HEK293T (cell line): ENCODE measurements around the gene LEFTY1.

Source experiments
- CTCF ChIA-PET: fragments of 350-600 bp; formaldehyde crosslinking; extraction: SDS; loops from one replicate; lab custom pipeline; 2021; ENCODE audit warnings: antibody characterized with exemption, inconsistent platforms; lab: Yijun Ruan, JAX
- POLR2A ChIA-PET: fragments of 350-600 bp; formaldehyde crosslinking; extraction: SDS; loops from one replicate; lab custom pipeline; 2020; ENCODE audit warnings: antibody characterized with exemption, inconsistent platforms; lab: Yijun Ruan, JAX
- DNase-seq: peaks from one replicate; pipeline ENCODE4 v3.0.0; 2012; ENCODE audit warnings: mixed read lengths; ENCODE audit errors: extremely low spot score
- ARNT ChIP-seq: fragments of 450-650 bp; IDR thresholded peaks from 2 replicates; pipeline ENCODE4 v1.6.1; 2017; ENCODE audit warnings: mild to moderate bottlenecking
- BHLHE40 ChIP-seq: fragments of 450-650 bp; IDR thresholded peaks from 2 replicates; pipeline ENCODE4 v1.6.1; 2016; ENCODE audit warnings: mild to moderate bottlenecking, moderate library complexity, borderline replicate concordance
- CTBP1 ChIP-seq: fragments of 450-650 bp; IDR thresholded peaks from 2 replicates; pipeline ENCODE4 v1.6.1; 2016; ENCODE audit warnings: borderline replicate concordance
- ELF4 ChIP-seq: fragments of 450-650 bp; IDR thresholded peaks from 2 replicates; pipeline ENCODE4 v1.6.1; 2017; ENCODE audit warnings: antibody characterized with exemption
- FOXA1 ChIP-seq: fragments of 450-650 bp; IDR thresholded peaks from 2 replicates; pipeline ENCODE4 v1.6.1; 2016; ENCODE audit warnings: mild to moderate bottlenecking
- FOXK2 ChIP-seq: fragments of 450-650 bp; IDR thresholded peaks from 2 replicates; pipeline ENCODE4 v1.6.1; 2016; ENCODE audit warnings: mild to moderate bottlenecking
- FOXM1 ChIP-seq: fragments of 450-650 bp; IDR thresholded peaks from 2 replicates; pipeline ENCODE4 v1.6.1; 2017; ENCODE audit warnings: mild to moderate bottlenecking, borderline replicate concordance
- HDGF ChIP-seq: fragments of 450-650 bp; IDR thresholded peaks from 2 replicates; pipeline ENCODE4 v1.6.1; 2017; ENCODE audit warnings: antibody characterized with exemption, borderline replicate concordance
- L3MBTL2 ChIP-seq: fragments of 450-650 bp; conservative IDR thresholded peaks from 2 replicates; pipeline ENCODE4 v1.6.1; 2016; ENCODE audit warnings: mild to moderate bottlenecking
- LEF1 ChIP-seq: fragments of 450-650 bp; IDR thresholded peaks from 2 replicates; pipeline ENCODE4 v1.6.1; 2017; ENCODE audit warnings: mild to moderate bottlenecking, borderline replicate concordance
- NFRKB ChIP-seq: fragments of 450-650 bp; IDR thresholded peaks from 2 replicates; pipeline ENCODE4 v1.6.1; 2016; ENCODE audit warnings: mild to moderate bottlenecking, moderate library complexity
- SP1 ChIP-seq: fragments of 450-650 bp; IDR thresholded peaks from 2 replicates; pipeline ENCODE4 v1.6.1; 2017
- SUZ12 ChIP-seq: fragments of 450-650 bp; IDR thresholded peaks from 2 replicates; pipeline ENCODE4 v1.6.1; 2016; ENCODE audit warnings: mild to moderate bottlenecking
- TARDBP ChIP-seq: fragments of 450-650 bp; IDR thresholded peaks from 2 replicates; pipeline ENCODE4 v1.6.1; 2016
- ZNF384 ChIP-seq: fragments of 450-650 bp; IDR thresholded peaks from 2 replicates; pipeline ENCODE4 v1.6.1; 2016
- TF ChIP-seq, protein P1 (sequence below): fragments of 450-650 bp; IDR thresholded peaks from 2 replicates; pipeline ENCODE4 v1.6.1; 2016

LEFTY1 gene

DNA sequence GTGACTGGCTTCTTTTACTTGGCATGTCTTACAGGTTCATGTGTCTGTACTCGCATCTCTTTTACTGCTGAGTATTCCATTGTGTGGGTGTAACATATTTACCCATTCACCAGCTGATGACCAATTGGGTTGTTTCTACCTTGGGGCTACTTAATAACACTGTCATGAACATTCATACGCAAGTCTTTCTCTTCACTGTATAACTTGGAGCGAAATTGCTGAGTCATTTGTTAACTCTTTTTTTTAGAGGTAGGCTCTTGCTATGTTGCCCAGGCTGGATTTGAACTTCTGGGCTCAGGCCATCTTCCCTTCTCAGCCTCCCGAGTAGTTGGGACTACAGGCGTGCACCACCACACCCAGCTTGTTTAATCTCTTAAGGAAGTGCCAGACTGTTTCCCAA, 28.6 kb upstream of the LEFTY1 start:
- CTCF ChIA-PET: no interaction called here
- POLR2A ChIA-PET: no interaction called here
- no peak for DNase-seq
- TF ChIP-seq BHLHE40 (no peak), NFRKB (no peak)

DNA sequence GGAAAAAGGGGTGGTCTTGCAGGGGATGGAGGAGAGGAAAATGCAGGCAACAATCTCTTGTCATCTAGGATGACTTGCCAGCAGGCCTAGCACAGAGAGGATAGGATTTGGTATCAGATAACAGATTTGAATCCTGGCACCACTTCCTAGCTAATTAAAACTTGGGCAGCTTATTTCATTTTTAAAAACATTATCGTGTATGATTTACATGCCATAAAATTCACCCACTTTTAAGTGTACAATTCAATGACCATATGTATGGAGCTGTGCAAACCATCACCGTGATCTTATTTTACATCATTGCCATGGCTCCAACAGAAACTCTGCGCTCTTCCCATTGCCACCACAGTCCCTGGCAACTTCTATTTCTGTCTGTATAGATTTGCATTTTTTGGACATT, 28.2 kb upstream of the LEFTY1 start:
- CTCF ChIA-PET: no interaction called here
- no peak for TF ChIP-seq FOXK2
- no peak for TF ChIP-seq HDGF
- no peak for TF ChIP-seq LEF1
- no peak for TF ChIP-seq FOXM1
- no peak for TF ChIP-seq SP1
- TF ChIP-seq BHLHE40: no peak
- TF ChIP-seq CTBP1: no peak
- no peak for TF ChIP-seq ELF4
- TF ChIP-seq ZNF384: no peak
- no peak for TF ChIP-seq ARNT
- TF ChIP-seq FOXA1: no peak
- no peak for TF ChIP-seq SUZ12
- TF ChIP-seq TARDBP: no peak
- TF ChIP-seq, protein P1, sequence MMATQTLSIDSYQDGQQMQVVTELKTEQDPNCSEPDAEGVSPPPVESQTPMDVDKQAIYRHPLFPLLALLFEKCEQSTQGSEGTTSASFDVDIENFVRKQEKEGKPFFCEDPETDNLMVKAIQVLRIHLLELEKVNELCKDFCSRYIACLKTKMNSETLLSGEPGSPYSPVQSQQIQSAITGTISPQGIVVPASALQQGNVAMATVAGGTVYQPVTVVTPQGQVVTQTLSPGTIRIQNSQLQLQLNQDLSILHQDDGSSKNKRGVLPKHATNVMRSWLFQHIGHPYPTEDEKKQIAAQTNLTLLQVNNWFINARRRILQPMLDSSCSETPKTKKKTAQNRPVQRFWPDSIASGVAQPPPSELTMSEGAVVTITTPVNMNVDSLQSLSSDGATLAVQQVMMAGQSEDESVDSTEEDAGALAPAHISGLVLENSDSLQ: no peak
- no peak for TF ChIP-seq NFRKB
- no peak for TF ChIP-seq L3MBTL2
- DNase-seq: no peak
- POLR2A ChIA-PET: no interaction called here

DNA sequence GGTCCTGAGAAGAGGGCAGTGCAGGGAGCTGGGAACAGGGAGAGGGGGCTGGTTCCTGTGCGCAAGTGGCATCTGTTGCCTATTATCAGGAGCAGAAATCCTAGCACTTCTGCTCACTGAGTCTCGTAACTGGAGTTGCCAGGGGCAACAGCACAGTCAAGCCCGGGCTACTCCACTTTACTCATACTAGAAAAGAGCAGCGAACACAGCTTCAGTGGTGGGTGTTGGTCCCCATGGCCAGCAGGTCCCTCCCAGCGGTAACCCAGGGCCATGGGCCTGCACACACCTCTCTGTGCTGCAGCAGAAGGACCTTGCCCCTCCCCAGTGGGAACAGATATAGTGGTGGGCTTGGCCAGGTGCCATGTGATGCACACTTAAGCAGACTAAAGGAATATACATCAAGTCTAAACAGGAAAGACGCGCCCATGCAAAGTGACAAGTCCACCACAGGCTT, 26.6 kb upstream of the LEFTY1 start:
- POLR2A ChIA-PET: interaction anchor here (0.8 to 1.0 kb wide), 3 partner anchors 9 to 168 kb away, joined by 3 read pairs; partner anchors contain the start of gene PYCR2
- TF ChIP-seq FOXK2: no peak
- CTCF ChIA-PET: no interaction called here
- no peak for DNase-seq

DNA sequence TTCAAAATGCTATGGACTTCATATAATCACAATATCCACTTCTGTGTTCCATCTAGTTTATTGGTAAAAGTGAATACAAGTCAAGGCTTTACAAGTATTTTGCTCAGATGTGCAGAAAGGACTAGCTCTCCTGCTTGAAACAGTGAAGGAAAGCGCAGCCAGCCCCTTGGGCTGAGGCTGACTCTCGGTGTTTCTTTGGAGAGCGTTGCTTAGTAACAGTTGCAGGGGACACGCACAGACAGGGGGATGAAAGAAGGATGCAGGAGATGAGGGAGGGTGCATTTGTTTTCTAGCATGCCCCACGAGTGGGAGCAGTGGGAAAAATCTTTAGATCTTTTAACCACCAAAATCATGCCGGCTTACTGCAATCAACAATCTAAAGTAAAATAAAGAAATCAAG, 26.0 kb upstream of the LEFTY1 start:
- ChIA-PET CTCF (no interaction called here), POLR2A (interaction anchor here (0.8 to 1.4 kb wide), 3 partner anchors 9 to 24 kb away, joined by 3 to 10 read pairs (median 3); partner anchors contain the start of gene PYCR2)
- no peak for DNase-seq
- no peak for TF ChIP-seq FOXK2
- no peak for TF ChIP-seq CTBP1
- TF ChIP-seq L3MBTL2: no peak
- TF ChIP-seq SUZ12: no peak
- TF ChIP-seq BHLHE40: no peak
- TF ChIP-seq TARDBP: no peak
- TF ChIP-seq ZNF384: no peak
- no peak for TF ChIP-seq NFRKB
- no peak for TF ChIP-seq FOXA1

DNA sequence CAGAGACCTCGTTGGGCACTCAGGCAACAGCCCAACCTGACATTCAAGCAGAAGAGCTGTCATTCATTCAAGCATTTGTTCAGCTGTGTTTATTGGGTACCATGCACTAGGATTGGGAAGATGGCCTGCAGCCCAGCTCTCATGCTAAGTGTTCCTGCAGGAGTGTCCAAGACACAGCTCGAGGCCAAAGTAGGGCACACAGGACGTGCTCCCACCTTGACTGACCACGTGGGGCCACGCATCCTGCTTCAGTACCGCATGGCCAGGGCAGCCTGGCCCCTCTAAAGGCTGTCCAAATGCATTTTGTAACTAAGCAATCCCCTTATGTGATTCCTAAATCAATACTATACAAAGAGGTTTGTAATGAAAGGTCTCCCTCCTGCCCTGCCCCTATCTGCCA, 25.4 kb upstream of the LEFTY1 start:
- ChIA-PET POLR2A (interaction anchor here (0.7 to 1.4 kb wide), 2 partner anchors 10 to 137 kb away, joined by 3 to 10 read pairs; partner anchors contain the start of genes PYCR2 and SRP9), CTCF (no interaction called here)
- DNase-seq: no peak
- TF ChIP-seq LEF1 (no peak), TARDBP (no peak), FOXM1 (no peak), SP1 (no peak), HDGF (no peak), ZNF384 (no peak), ELF4 (no peak), FOXA1 (no peak), BHLHE40 (no peak), FOXK2 (no peak)
- TF ChIP-seq, protein P1: no peak

DNA sequence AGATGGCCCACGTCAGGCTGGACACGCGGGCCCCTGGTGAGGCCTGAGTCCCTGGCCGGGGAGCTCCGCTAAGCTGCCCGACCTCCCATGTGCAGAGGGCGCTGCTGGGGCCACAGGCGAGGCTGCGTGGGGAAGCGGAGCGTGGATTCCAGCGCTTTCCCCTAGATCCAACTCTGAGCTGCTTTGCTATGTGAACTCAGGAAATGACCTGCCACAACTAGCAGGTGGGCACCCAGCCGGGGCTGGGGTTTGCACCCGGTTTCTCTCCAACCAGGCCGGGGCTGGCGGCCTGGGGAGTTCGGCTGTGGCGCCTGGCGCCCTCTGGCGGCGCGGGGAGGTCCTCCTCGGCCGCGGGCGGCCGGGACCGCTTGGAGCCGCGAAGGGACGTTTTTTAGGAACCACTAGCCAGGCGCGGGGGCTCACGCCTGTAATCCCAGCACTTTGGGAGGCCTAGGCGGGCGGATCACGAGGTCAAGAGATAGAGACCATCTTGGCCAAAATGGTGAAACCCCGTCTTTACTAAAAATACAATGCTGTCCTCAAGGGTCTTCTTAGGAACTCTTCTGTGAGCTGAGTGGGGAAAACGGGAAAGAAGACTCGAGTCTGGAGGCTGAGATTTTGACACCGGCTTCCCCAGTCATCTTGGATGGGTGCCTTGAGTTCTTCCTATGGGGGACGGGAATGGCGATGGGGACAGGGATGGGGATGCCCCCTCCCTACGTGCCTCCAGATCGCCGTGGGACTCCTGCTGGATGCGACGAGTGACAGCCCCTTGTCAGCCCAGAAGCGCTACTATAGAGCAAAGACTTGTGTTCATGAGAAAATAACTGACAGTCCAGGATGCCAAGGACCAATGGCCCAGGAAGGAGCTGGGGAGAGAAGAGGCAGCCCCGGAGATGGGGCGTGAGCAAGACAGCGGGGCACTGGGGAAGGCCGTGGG, 22.5 kb upstream of the LEFTY1 start:
- POLR2A ChIA-PET: interaction anchor here (0.8 kb wide), 1 partner anchor 12 kb away, joined by 4 read pairs; the partner anchor contains the start of gene PYCR2
- TF ChIP-seq LEF1 (0 out of 2 replicates have a peak, but pooled peaks have one; percentile 36), L3MBTL2 (no peak)
- CTCF ChIA-PET: interaction anchor here (0.9 kb wide), 1 partner anchor 12 kb away, joined by 3 read pairs; no protein-coding TSS in a partner anchor
- no peak for DNase-seq

DNA sequence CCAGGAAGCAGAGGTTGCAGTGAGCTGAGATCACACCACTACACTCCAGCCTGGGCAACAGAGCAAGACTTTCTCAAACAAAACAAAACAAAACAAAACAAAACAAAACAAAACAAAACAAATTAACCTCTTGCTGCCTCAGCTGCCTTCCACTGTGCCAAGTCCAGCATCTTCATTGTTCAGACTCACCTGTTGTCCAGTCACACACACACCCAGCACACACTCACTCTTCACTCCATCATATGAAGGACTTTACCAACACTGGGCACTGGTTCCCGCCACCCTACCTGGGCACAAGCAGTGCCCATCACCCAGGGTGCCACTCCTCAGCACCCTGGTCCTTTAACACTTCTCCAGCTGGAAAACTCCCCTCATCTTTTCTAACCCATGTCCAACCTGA, 20.5 kb upstream of the LEFTY1 start:
- DNase-seq: no peak
- TF ChIP-seq FOXM1 (no peak), FOXA1 (no peak), ELF4 (no peak), BHLHE40 (no peak), ARNT (no peak), SP1 (no peak), FOXK2 (no peak), CTBP1 (no peak), L3MBTL2 (no peak), ZNF384 (no peak), LEF1 (no peak), SUZ12 (no peak), NFRKB (no peak), HDGF (no peak), TARDBP (no peak)
- TF ChIP-seq, protein P1: no peak
- CTCF ChIA-PET: interaction anchor here (0.6 kb wide), 1 partner anchor 16 kb away, joined by 4 read pairs; no protein-coding TSS in a partner anchor
- POLR2A ChIA-PET: interaction anchor here (2.4 kb wide), 1 partner anchor 14 kb away, joined by 7 read pairs; the partner anchor contains the start of gene PYCR2
